Kidney epithelial cell (primary cell): ENCODE data around the gene SBF1. TPM values are rescaled to one million over a fixed set of nuclear protein-coding genes. Genes with fewer than 3 reads are reported as not detected.

Experiments used
- DNase-seq: peaks from one replicate; pipeline ENCODE4 v3.0.0-alpha.2; 2010; ENCODE audit warnings: low read depth
- H3K27me3 ChIP-seq: 2 replicates; pipeline ENCODE4 v1.6.0; 2011; ENCODE audit warnings: low read length; ENCODE audit not compliant: control insufficient read depth, insufficient read depth
- H3K36me3 ChIP-seq: 2 replicates; pipeline ENCODE4 v1.5.1; 2011; ENCODE audit warnings: low read length; ENCODE audit not compliant: control insufficient read depth, insufficient read depth
- H3K4me3 ChIP-seq: 2 replicates; pipeline ENCODE4 v1.5.1; 2011; ENCODE audit warnings: low read depth, mild to moderate bottlenecking, control low read depth, low read length
- CTCF ChIP-seq: IDR thresholded peaks from 2 replicates; pipeline ENCODE4 v1.5.1; 2011; ENCODE audit warnings: mild to moderate bottlenecking, moderate library complexity, low read length, control low read depth, inconsistent platforms; ENCODE audit not compliant: insufficient read depth, poor library complexity, severe bottlenecking
- total RNA-seq: library from RNA; depleted of rRNA; stranded (reverse); fragments of >200 nt; gene quantifications from 2 replicates; pipeline ENCODE4 v1.2.3, GENCODE V29; 2015

Gene SBF1
- total RNA-seq, 1 donor from 2014 or later: 96.6 TPM

DNA sequence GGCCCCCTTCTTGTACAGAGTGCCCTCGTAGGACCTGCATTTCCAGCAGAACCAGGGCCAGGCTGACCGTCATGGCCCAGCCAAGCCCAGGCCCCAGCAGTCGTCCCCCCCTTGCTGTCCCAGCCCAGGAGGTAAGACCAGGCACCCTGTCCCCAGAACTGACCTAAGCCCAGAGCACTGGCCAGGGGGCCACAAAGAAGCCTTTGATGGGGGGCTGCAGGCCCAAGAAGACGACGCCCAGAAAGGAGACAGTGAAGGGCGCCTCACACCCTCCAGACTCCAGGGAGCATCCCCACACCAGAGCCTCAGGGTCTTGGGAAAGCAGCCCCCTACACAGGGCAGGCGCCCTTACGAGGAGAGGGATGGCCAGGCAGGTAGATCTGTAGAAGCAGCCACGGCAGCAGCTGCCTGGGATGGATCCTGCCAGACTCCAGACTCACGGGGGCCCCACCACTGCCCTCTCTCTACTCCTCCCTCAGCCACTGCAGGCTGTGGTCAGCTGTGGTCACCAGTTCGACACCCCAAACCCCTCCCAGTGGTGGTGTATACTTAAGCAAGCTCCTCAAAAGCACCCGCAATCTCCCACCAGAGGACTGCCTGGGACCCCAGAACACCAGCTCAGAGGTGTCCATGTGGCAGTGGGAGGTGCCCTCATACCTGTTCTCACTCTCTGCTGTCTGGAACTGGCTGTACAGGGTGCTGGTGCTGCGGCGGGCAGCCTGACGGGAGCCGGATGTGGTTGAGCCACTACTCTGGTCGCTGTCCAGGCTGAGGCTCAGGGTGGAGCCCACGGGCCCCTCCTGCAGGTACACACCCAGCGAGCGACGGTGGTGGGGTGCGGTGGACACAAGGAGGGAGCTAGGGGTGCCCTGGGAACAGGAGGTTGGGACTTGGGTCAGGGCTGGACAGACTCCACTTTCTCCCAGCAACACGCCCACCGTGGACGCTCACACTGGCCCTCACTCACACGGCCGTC is 27.0 kb downstream of the SBF1 start:
- DNase-seq: no peak
- H3K36me3 ChIP-seq: peaks cover 2% of the 10 kb centered on the region
- no peak overlapping the region for H3K4me3 ChIP-seq
- TF ChIP-seq CTCF: no peak
- H3K27me3 ChIP-seq: no peaks in the 10 kb centered on the region

DNA sequence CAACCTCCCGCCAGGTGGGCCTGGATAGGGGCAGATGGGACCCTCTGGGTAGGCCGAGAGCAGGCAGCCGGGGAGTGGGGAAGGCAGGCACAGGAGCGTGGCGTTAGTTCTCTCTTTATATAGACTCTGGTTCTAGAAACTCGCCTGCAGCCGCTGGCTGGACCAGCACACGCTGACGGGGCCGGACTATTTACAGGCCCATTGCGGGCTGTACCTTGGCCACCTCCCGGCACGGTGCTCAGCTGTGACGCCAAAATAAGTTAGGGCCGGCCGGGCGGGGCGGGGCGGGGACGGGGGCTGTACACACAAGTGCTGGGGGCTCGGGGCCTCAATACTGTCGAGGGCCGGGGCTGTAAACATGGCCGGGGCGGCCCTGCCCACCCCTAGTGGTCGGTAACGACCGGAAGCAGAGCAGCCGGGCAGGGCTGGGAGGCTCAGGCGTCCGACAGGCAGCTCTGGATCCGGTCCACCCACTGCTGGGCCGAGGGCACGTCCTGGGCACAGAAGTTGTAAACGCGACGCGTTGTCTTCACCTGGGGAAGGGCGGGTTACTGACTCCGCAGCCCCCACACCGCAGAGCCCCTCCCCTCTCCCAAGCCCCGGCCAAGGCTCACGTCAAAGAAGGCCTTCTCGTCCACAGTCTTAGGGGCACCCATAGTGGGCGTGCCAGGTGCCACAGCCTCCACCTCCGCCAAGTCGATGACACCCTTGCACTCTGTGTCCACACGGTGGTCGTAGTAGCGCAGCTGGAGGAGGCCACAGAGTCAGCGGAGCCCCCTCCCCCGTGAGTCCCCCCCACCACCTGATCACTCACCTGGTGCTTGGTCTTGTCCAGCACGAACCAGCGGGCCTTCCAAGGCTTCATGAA is 27.9 kb downstream of the SBF1 start:
- TF ChIP-seq CTCF: no peak
- DNase-seq: no peak
- H3K36me3 ChIP-seq: peaks cover 2% of the 10 kb centered on the region
- H3K27me3 ChIP-seq: no peaks in the 10 kb centered on the region
- H3K4me3 ChIP-seq: no peak overlapping the region

DNA sequence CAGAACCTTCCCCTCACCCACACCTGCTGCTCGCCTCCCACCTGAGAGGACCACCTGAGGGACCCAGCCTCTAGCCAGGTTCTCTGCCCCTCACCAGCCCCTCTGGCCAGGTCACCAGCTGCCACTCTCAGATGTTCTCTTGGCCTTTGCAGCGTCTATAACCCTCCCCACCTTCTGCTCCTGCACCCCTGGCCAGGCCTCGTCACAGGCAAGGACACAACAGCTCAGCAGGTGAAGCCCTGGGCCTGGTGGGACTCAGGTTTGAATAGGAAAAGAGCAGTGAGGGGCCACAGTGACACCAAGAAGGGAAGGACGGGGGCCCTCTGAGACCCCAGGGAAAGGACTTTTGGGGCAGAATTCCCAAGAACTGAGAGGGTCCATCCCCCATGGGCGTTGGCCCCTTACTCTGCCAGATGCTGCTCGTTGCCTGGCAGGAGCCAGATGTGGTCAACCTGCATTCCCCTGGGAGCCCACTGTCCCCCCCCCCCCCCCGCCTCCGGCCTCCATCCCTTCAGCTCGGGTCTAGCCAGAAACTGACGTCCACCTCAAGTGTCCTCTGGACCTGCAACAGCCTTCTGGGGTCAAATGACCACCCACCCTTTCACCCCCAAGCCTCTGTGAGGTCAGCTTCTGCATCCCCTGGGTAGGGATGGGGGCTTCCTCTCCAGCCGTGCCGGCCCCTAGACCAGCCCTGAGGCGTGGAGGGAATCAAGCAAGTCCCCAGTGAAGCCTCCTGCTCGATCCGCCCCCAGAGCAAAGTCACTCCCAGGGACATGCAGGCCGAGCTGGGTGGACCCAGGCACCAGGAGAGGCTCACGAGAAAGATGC is 28.7 kb downstream of the SBF1 start:
- TF ChIP-seq CTCF: no peak
- Histone ChIP-seq H3K4me3 (no peak overlapping the region), H3K36me3 (peaks cover 4% of the 10 kb centered on the region), H3K27me3 (no peaks in the 10 kb centered on the region)
- no peak for DNase-seq

GRCh38 chr22:50445071-50445879 is 29.6 kb downstream of the SBF1 start:
- peaks cover 5% of the 10 kb centered on the region for H3K36me3 ChIP-seq
- DNase-seq: no peak
- TF ChIP-seq CTCF: no peak
- no peak overlapping the region for H3K4me3 ChIP-seq
- H3K27me3 ChIP-seq: no peaks in the 10 kb centered on the region

DNA sequence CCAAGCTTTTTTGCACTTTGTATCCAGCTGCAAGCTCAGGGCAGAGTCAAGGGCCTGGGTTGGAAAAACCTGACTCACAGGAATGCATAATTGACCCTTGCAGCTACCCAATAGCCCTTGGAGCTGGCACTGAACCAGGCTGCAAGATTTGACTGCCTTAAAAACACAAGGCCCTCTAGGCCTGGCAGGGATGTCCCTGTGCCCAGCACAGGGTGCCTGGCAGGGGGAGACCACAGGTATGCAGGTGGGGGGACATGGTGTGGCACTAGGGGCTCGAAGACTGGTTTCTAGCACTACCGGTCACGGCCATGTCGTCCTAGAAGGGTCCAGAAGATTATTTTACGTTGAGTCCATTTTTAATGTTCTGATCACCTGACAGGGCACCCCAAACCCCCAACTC is 30.2 kb downstream of the SBF1 start:
- no peaks in the 10 kb centered on the region for H3K27me3 ChIP-seq
- peak; percentile 29 for DNase-seq
- H3K4me3 ChIP-seq: no peak overlapping the region
- H3K36me3 ChIP-seq: peaks cover 5% of the 10 kb centered on the region
- no peak for TF ChIP-seq CTCF
